ENCODE measurements around the gene PKD1.
"Not testable (repeated sequence)": the region's sequence is repeated elsewhere in the genome, so short reads cannot be mapped to it uniquely, and the experiment has no call there.

GRCh38 chr16:2129890-2130447 is 5.7 kb downstream of the PKD1 start:
- TF ChIP-seq CTCF, POLR2A, POLR2AphosphoS5 (IDR thresholded peaks at IDR 0.05): not testable (repeated sequence)

Measured in sigmoid colon (tissue), 4 donors.